Measurements from ENCODE around the gene ATP2A2. TPM values are rescaled to one million over a fixed set of nuclear protein-coding genes. Genes with fewer than 3 reads are reported as not detected.

Gene ATP2A2
- total and polyA plus RNA-seq, 10 donors = 7.8 to 143 (median 107) TPM

DNA sequence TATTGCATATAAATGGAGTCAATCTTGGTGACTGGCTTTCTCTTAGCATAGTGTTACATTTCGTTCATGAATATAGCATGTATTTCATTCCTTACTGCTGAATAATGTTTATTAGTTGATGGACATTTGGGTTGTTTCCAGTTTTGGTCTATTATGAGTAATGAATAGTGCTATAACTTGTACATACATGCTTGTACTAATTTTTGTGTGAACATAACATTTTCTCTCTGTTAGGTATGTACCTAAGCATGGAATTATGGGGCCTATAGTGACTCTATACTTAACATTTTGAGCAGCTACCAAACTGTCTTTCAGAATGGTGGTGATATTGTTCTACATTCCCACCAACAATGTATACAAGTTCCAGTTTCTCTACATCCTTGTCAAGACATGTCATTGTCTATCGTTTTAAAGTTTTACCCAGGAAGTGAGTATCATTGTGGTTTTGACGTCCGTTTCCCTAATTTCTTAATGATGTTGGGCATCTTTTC, 23.1 kb downstream of the ATP2A2 start:
- TF ChIP-seq, protein P1, sequence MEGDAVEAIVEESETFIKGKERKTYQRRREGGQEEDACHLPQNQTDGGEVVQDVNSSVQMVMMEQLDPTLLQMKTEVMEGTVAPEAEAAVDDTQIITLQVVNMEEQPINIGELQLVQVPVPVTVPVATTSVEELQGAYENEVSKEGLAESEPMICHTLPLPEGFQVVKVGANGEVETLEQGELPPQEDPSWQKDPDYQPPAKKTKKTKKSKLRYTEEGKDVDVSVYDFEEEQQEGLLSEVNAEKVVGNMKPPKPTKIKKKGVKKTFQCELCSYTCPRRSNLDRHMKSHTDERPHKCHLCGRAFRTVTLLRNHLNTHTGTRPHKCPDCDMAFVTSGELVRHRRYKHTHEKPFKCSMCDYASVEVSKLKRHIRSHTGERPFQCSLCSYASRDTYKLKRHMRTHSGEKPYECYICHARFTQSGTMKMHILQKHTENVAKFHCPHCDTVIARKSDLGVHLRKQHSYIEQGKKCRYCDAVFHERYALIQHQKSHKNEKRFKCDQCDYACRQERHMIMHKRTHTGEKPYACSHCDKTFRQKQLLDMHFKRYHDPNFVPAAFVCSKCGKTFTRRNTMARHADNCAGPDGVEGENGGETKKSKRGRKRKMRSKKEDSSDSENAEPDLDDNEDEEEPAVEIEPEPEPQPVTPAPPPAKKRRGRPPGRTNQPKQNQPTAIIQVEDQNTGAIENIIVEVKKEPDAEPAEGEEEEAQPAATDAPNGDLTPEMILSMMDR (IDR thresholded peaks at IDR 0.05 in 8 of 11, conservative IDR thresholded peaks at IDR 0.05 in 3 of 11) = no peak
- TF ChIP-seq POLR2A (IDR thresholded peaks at IDR 0.05) (no peak), POLR2AphosphoS5 (IDR thresholded peaks at IDR 0.05) (no peak)
- intact Hi-C loops (cut with DNase I; ENCODE audit: low total_unique reads) = no loop called here
- Histone ChIP-seq H3K27me3 (replicated peaks in 1 of 7) (no peaks in the 10 kb centered on the region), H3K4me1 (peaks cover 0 to 68% (median 35%) of the 10 kb centered on the region in 6 donors), H3K27ac (peak overlapping the region in 1 of 8 donors; percentile 31), H3K36me3 (peaks cover 0 to 100% (median 46%) of the 10 kb centered on the region in 6 donors), H3K9me3 (no peaks in the 10 kb centered on the region), H3K4me3 (no peak overlapping the region)
- 36 to 47% (median 41%) methylated on average over 4 of the region's 4 CpGs for WGBS, 5 donors
- DNase-seq = no peak

DNA sequence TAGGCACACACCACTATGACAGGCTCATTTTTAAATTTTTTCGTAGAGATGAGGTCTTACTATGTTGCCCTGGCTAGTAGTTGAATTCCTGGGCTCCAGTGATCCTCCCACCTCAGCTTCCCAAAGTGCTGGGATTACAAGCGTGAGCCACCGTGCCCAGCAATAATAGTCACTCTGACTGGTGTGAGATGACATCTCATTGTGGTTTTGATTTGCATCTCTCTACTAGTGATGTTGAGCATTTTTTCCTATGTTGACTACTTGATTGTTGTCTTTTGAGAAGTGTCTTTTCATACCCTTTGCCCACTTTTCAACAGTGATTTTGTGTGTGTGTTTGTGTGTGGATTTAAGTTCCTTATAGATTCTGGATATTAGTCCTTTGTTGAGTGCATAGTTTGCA, 26.3 kb downstream of the ATP2A2 start:
- TF ChIP-seq, protein P1 (IDR thresholded peaks at IDR 0.05 in 8 of 11, conservative IDR thresholded peaks at IDR 0.05 in 3 of 11) = no peak
- no peak for TF ChIP-seq POLR2A (IDR thresholded peaks at IDR 0.05)
- no peak for TF ChIP-seq POLR2AphosphoS5 (IDR thresholded peaks at IDR 0.05)
- no peak overlapping the region for H3K27ac ChIP-seq
- 73 to 84% (median 81%) methylated on average over 3 of the region's 3 CpGs for WGBS, 5 donors
- H3K4me3 ChIP-seq = no peak overlapping the region
- peaks cover 0 to 69% (median 30%) of the 10 kb centered on the region in 6 donors for H3K4me1 ChIP-seq
- intact Hi-C loops (cut with DNase I; ENCODE audit: low total_unique reads) = no loop called here
- H3K9me3 ChIP-seq = no peaks in the 10 kb centered on the region
- no peak for DNase-seq
- H3K27me3 ChIP-seq (replicated peaks in 1 of 7) = no peaks in the 10 kb centered on the region
- H3K36me3 ChIP-seq = peaks cover 0 to 96% (median 35%) of the 10 kb centered on the region in 6 donors

DNA sequence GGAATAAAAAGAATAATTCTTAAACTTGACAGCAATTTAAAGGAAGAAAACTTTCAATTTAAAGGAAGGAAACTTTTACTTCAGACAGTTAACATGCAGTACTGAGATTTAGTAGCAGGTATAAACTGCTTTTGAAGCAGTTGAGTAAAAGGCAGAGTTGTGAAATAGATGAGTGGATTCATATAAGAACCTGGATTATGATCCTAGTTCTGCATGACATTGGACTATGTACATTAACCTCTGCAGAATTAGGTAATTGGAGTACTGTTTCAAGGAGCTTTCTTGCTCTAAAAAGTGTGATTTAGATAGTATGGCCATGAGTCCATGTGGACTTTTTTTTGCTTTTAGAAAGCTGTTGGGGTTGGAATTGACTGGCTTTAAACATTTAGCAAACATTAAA, 29.7 kb downstream of the ATP2A2 start:
- Histone ChIP-seq H3K27me3 (replicated peaks in 1 of 7) (no peaks in the 10 kb centered on the region), H3K4me3 (no peak overlapping the region), H3K4me1 (peaks cover 6 to 76% (median 41%) of the 10 kb centered on the region in 6 donors), H3K9me3 (no peaks in the 10 kb centered on the region), H3K36me3 (peaks cover 0 to 76% (median 12%) of the 10 kb centered on the region in 6 donors), H3K27ac (no peak overlapping the region)
- TF ChIP-seq POLR2AphosphoS5 (IDR thresholded peaks at IDR 0.05) (no peak), POLR2A (IDR thresholded peaks at IDR 0.05) (no peak)
- TF ChIP-seq, protein P1 (IDR thresholded peaks at IDR 0.05 in 8 of 11, conservative IDR thresholded peaks at IDR 0.05 in 3 of 11) = no peak
- intact Hi-C loops (cut with DNase I; ENCODE audit: low total_unique reads) = no loop called here
- DNase-seq = no peak

DNA sequence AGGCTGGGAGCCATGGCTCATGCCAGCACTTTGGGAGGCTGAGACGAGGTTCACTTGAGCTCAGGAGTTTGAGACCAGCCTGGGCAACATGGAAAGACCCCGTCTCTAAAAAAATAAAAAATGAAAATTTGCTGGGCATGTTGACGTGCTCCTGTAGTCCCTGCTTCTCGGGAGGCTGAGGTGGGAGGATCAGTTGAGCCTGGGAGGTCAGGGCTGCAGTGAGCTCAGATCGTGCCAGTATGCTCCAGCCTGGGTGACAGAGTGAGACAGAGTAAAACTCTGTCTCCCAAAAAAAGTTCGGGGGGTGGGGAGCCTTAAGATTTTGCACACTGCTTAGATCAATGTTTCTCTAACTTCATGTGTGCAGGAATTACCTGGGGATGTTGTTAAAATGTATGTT, 30.9 kb downstream of the ATP2A2 start:
- no peak for DNase-seq
- 87 to 95% (median 94%) methylated on average over 6 of the region's 6 CpGs for WGBS, 5 donors
- no peaks in the 10 kb centered on the region for H3K9me3 ChIP-seq
- peaks cover 11 to 81% (median 46%) of the 10 kb centered on the region in 6 donors for H3K4me1 ChIP-seq
- TF ChIP-seq, protein P1 (IDR thresholded peaks at IDR 0.05 in 8 of 11, conservative IDR thresholded peaks at IDR 0.05 in 3 of 11) = no peak
- TF ChIP-seq POLR2AphosphoS5 (IDR thresholded peaks at IDR 0.05) = no peak
- no peak for TF ChIP-seq POLR2A (IDR thresholded peaks at IDR 0.05)
- H3K4me3 ChIP-seq = no peak overlapping the region
- intact Hi-C loops (cut with DNase I; ENCODE audit: low total_unique reads) = no loop called here
- peaks cover 0 to 73% (median 10%) of the 10 kb centered on the region in 6 donors for H3K36me3 ChIP-seq
- H3K27me3 ChIP-seq (replicated peaks in 1 of 7) = no peaks in the 10 kb centered on the region
- H3K27ac ChIP-seq = peak overlapping the region in 1 of 8 donors; percentile 0
